ENCODE measurements around the gene IFT43.

- TF ChIP-seq YY1 (IDR thresholded peaks at IDR 0.05; ENCODE audit: extremely low read depth, insufficient replicate concordance, low read depth, low read length) (no peak), CTCF (IDR thresholded peaks at IDR 0.05 in 2 of 3, conservative IDR thresholded peaks at IDR 0.05 in 1 of 3; ENCODE audit: borderline replicate concordance in 1 of 3, insufficient read depth in 1 of 3, low read depth in 2 of 3, low read length in 2 of 3) (no peak), POLR2A (IDR thresholded peaks at IDR 0.05; ENCODE audit: borderline replicate concordance, extremely low read depth, insufficient read depth, insufficient read length) (no peak), RAD21 (IDR thresholded peaks at IDR 0.05; ENCODE audit: low read depth) (no peak), SIN3A (IDR thresholded peaks at IDR 0.05; ENCODE audit: low read depth) (no peak), CEBPB (IDR thresholded peaks at IDR 0.05; ENCODE audit: low read depth) (no peak), POLR2AphosphoS5 (IDR thresholded peaks at IDR 0.05; ENCODE audit: low read depth, low read length) (no peak), MAX (IDR thresholded peaks at IDR 0.05) (no peak)
Observed at GRCh38 chr14:76126076-76126475, 140.5 kb downstream of the IFT43 start.

All from HCT116 (cell line).